ENCODE measurements around the gene ANKRD27.

GRCh38 chr19:32662186-32662585, 12.8 kb downstream of the ANKRD27 start:
- TF ChIP-seq, protein P1, sequence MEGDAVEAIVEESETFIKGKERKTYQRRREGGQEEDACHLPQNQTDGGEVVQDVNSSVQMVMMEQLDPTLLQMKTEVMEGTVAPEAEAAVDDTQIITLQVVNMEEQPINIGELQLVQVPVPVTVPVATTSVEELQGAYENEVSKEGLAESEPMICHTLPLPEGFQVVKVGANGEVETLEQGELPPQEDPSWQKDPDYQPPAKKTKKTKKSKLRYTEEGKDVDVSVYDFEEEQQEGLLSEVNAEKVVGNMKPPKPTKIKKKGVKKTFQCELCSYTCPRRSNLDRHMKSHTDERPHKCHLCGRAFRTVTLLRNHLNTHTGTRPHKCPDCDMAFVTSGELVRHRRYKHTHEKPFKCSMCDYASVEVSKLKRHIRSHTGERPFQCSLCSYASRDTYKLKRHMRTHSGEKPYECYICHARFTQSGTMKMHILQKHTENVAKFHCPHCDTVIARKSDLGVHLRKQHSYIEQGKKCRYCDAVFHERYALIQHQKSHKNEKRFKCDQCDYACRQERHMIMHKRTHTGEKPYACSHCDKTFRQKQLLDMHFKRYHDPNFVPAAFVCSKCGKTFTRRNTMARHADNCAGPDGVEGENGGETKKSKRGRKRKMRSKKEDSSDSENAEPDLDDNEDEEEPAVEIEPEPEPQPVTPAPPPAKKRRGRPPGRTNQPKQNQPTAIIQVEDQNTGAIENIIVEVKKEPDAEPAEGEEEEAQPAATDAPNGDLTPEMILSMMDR (IDR thresholded peaks at IDR 0.05): no peak
- no peak for TF ChIP-seq POLR2A (IDR thresholded peaks at IDR 0.05)
- no peak for TF ChIP-seq POLR2AphosphoS5 (IDR thresholded peaks at IDR 0.05)
